Posterior cingulate gyrus (tissue), 11 donors: ENCODE measurements around the gene SERPINA5.
A peak's percentile ranks its signal among the peaks of the same experiment; 100 is the strongest.

ENCODE experiments used
- DNase-seq, 10 donors: peaks; one replicate each; pipeline versions ENCODE4 v3.0.0 to v3.0.0-alpha.2; 2020 to 2021; ENCODE audit warnings: mixed read lengths in 3 of 10
- intact Hi-C: fragments of 100-400 bp; cut with DNase I; formaldehyde crosslinking; loops from one replicate; pipeline ENCODE4 v1.15.1; 2023

The SERPINA5 gene

GRCh38 chr14:94638339-94638738, 57.1 kb downstream of the SERPINA5 start:
- intact Hi-C loops: no loop called here
- peak in 1 of 10 donors; percentile 44 for DNase-seq

- intact Hi-C loops: no loop called here
- DNase-seq: no peak
Observed at GRCh38 chr14:94638961-94639817, 58.0 kb downstream of the SERPINA5 start.

- intact Hi-C loops: no loop called here
- no peak for DNase-seq
Observed at GRCh38 chr14:94640721-94641631, 59.8 kb downstream of the SERPINA5 start.

GRCh38 chr14:94641632-94641955, 60.4 kb downstream of the SERPINA5 start:
- no peak for DNase-seq
- intact Hi-C loops: no loop called here
